Fibroblast of peridontal ligament (primary cell): ENCODE measurements around the gene FANK1.
"Not testable (repeated sequence)": the region's sequence is repeated elsewhere in the genome, so short reads cannot be mapped to it uniquely, and the experiment has no call there.

Experiments used
- DNase-seq: peaks from one replicate; pipeline ENCODE4 v3.0.0-alpha.2; 2010; ENCODE audit errors: extremely low read depth

Gene FANK1

GRCh38 chr10:126021833-126022500, 125.6 kb downstream of the FANK1 start:
- DNase-seq = no peak

GRCh38 chr10:126022841-126023240, 126.5 kb downstream of the FANK1 start:
- no peak for DNase-seq

- no peak for DNase-seq
Measured at GRCh38 chr10:126027692-126028091, 131.3 kb downstream of the FANK1 start.

GRCh38 chr10:126029999-126030398, 133.6 kb downstream of the FANK1 start:
- no peak for DNase-seq

GRCh38 chr10:126034586-126034985, 138.2 kb downstream of the FANK1 start:
- no peak for DNase-seq

- DNase-seq = no peak
Measured at GRCh38 chr10:126036515-126036914, 140.2 kb downstream of the FANK1 start.

- DNase-seq = no peak
Measured at GRCh38 chr10:126037946-126038345, 141.6 kb downstream of the FANK1 start.

- no peak for DNase-seq
Measured at GRCh38 chr10:126041117-126041516, 144.8 kb downstream of the FANK1 start.

GRCh38 chr10:126041804-126042231, 145.5 kb downstream of the FANK1 start:
- DNase-seq = peak; percentile 55

GRCh38 chr10:126042354-126042753, 146.0 kb downstream of the FANK1 start:
- DNase-seq = no peak

GRCh38 chr10:126042906-126043305, 146.5 kb downstream of the FANK1 start:
- no peak for DNase-seq

- DNase-seq = no peak
Measured at GRCh38 chr10:126043389-126043788, 147.0 kb downstream of the FANK1 start.

- DNase-seq = no peak
Measured at GRCh38 chr10:126045861-126046260, 149.5 kb downstream of the FANK1 start.

GRCh38 chr10:126046831-126047230, 150.5 kb downstream of the FANK1 start:
- no peak for DNase-seq

- not testable (repeated sequence) for DNase-seq
Measured at GRCh38 chr10:126047749-126048148, 151.4 kb downstream of the FANK1 start.

GRCh38 chr10:126049759-126050700, 153.7 kb downstream of the FANK1 start:
- peak; percentile 50 for DNase-seq

GRCh38 chr10:126052171-126052570, 155.8 kb downstream of the FANK1 start:
- no peak for DNase-seq

GRCh38 chr10:126054191-126054590, 157.8 kb downstream of the FANK1 start:
- no peak for DNase-seq

- no peak for DNase-seq
Measured at GRCh38 chr10:126057494-126057893, 161.1 kb downstream of the FANK1 start.

GRCh38 chr10:126058104-126058503, 161.7 kb downstream of the FANK1 start:
- DNase-seq = no peak

- no peak for DNase-seq
Measured at GRCh38 chr10:126058507-126058906, 162.1 kb downstream of the FANK1 start.
